ENCODE results near the gene PRKAG2.

The PRKAG2 gene

DNA sequence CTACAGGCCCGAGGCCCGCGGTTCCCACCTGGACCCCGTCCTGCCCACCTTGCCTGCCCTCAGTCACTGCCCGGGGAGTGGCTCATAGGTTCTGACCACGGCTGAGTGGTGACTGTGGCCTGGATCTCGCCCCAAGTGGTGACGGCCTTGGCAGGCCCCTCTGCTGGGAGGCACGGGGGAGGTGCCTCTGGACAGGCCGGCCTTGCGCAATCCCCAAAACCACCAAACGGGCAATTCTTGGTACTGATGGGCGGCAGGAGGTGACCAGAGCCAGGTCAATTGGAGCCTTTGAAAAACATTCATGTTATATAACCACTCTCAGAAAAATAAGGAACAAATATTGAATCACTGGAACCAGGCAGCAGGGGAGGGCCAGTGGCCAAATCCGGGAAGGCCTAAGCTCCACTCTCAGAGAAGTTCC is 83.4 kb downstream of the PRKAG2 start:
- Histone ChIP-seq H3K4me1 (peaks cover 3% of the 10 kb centered on the region), H3K4me2 (ENCODE audit: low read length) (no peak overlapping the region), H2AFZ (no peak overlapping the region), H3K27me3 (ENCODE audit: control insufficient read depth, insufficient read depth, low read length) (no peaks in the 10 kb centered on the region), H3K4me3 (ENCODE audit: low read depth, low read length) (no peak overlapping the region), H3K36me3 (ENCODE audit: control insufficient read depth, insufficient read depth, low read length) (no peaks in the 10 kb centered on the region), H3K79me2 (no peaks in the 10 kb centered on the region), H3K27ac (no peak overlapping the region), H3K9ac (no peak overlapping the region), H3K9me3 (ENCODE audit: control insufficient read depth, low read length) (no peaks in the 10 kb centered on the region)
- TF ChIP-seq, protein P1, sequence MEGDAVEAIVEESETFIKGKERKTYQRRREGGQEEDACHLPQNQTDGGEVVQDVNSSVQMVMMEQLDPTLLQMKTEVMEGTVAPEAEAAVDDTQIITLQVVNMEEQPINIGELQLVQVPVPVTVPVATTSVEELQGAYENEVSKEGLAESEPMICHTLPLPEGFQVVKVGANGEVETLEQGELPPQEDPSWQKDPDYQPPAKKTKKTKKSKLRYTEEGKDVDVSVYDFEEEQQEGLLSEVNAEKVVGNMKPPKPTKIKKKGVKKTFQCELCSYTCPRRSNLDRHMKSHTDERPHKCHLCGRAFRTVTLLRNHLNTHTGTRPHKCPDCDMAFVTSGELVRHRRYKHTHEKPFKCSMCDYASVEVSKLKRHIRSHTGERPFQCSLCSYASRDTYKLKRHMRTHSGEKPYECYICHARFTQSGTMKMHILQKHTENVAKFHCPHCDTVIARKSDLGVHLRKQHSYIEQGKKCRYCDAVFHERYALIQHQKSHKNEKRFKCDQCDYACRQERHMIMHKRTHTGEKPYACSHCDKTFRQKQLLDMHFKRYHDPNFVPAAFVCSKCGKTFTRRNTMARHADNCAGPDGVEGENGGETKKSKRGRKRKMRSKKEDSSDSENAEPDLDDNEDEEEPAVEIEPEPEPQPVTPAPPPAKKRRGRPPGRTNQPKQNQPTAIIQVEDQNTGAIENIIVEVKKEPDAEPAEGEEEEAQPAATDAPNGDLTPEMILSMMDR (IDR thresholded peaks at IDR 0.05) = no peak

GRCh38 chr7:151792636-151793035 is 84.3 kb downstream of the PRKAG2 start:
- Histone ChIP-seq H3K4me2 (ENCODE audit: low read length) (no peak overlapping the region), H3K27me3 (ENCODE audit: control insufficient read depth, insufficient read depth, low read length) (no peaks in the 10 kb centered on the region), H3K79me2 (no peaks in the 10 kb centered on the region), H3K36me3 (ENCODE audit: control insufficient read depth, insufficient read depth, low read length) (no peaks in the 10 kb centered on the region), H3K4me1 (peaks cover 3% of the 10 kb centered on the region), H2AFZ (no peak overlapping the region), H3K27ac (no peak overlapping the region), H3K4me3 (ENCODE audit: low read depth, low read length) (no peak overlapping the region), H3K9ac (no peak overlapping the region), H3K9me3 (ENCODE audit: control insufficient read depth, low read length) (no peaks in the 10 kb centered on the region)
- TF ChIP-seq, protein P1 (IDR thresholded peaks at IDR 0.05) = no peak

GRCh38 chr7:151792086-151792485 is 84.8 kb downstream of the PRKAG2 start:
- H3K9ac ChIP-seq = no peak overlapping the region
- H3K36me3 ChIP-seq (ENCODE audit: control insufficient read depth, insufficient read depth, low read length) = no peaks in the 10 kb centered on the region
- no peaks in the 10 kb centered on the region for H3K27me3 ChIP-seq (ENCODE audit: control insufficient read depth, insufficient read depth, low read length)
- no peak overlapping the region for H3K4me2 ChIP-seq (ENCODE audit: low read length)
- H3K27ac ChIP-seq = no peak overlapping the region
- H3K4me3 ChIP-seq (ENCODE audit: low read depth, low read length) = no peak overlapping the region
- H2AFZ ChIP-seq = no peak overlapping the region
- no peaks in the 10 kb centered on the region for H3K79me2 ChIP-seq
- TF ChIP-seq, protein P1 (IDR thresholded peaks at IDR 0.05) = no peak
- peaks cover 3% of the 10 kb centered on the region for H3K4me1 ChIP-seq
- no peaks in the 10 kb centered on the region for H3K9me3 ChIP-seq (ENCODE audit: control insufficient read depth, low read length)

DNA sequence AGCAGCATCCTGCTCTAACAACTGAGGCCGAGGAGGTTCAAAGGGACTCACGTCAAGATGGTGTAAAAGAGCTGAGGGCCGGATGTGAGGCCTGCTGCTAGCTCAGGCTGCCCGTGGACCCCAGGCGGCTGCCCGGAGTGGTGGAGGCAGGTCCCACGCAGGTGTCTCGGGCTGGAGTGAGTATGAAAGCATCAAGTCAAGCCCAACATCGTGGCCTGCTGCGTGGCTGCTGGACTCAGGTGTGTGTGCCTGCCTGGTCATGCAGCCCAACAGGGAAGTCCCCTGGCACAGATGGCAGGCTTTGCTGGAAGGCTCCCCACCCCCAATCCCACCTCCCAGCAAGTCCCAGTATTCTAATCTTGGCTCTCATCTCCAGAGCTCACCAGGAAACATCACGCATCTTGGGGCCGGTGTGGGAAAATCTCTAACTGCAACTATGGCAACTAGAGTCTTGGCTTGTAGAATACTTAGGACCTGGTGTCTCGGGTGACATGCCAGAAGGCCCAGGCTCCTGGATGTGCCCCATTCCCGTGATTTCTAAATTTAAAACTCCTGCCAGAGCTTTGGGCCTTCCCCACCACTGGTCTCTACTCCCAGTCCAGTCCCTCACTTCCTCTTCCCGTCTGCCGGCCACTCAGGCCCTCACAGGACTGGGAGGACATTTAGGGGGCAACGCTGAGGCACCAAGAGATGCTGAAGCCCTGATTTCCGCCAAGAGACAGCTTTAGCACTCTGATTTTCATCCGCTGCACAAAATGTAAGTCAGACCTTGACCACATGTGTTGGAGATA is 85.9 kb downstream of the PRKAG2 start:
- Histone ChIP-seq H3K36me3 (ENCODE audit: control insufficient read depth, insufficient read depth, low read length) (no peaks in the 10 kb centered on the region), H3K27me3 (ENCODE audit: control insufficient read depth, insufficient read depth, low read length) (no peaks in the 10 kb centered on the region), H3K9me3 (ENCODE audit: control insufficient read depth, low read length) (no peaks in the 10 kb centered on the region), H3K4me1 (peaks cover 3% of the 10 kb centered on the region), H3K79me2 (no peaks in the 10 kb centered on the region), H3K27ac (no peak overlapping the region), H3K4me3 (ENCODE audit: low read depth, low read length) (no peak overlapping the region), H2AFZ (no peak overlapping the region), H3K4me2 (ENCODE audit: low read length) (no peak overlapping the region), H3K9ac (no peak overlapping the region)
- TF ChIP-seq, protein P1 (IDR thresholded peaks at IDR 0.05) = no peak
